Endothelial cell of umbilical vein (primary cell): Measurements from ENCODE around the gene C10orf88. TPM values are rescaled to one million over a fixed set of nuclear protein-coding genes. Genes with fewer than 3 reads are reported as not detected.

Experiments
- BruUV-seq: library from RNA; stranded (reverse); fragments of 400-500 nt; replicated peaks from 2 replicates; lab custom pipeline; 2021; lab: Mats Ljungman, UMichigan
- CTCF ChIA-PET: fragments of 300-600, 350-600 bp; sonication (Branson Sonifier 250); formaldehyde crosslinking; loops from one replicate; lab custom pipeline; 2021; ENCODE audit warnings: antibody characterized with exemption, inconsistent platforms; lab: Charles Lee
- POLR2A ChIA-PET: fragments of 300-600, 350-600 bp; sonication (Branson Sonifier 250); formaldehyde crosslinking; loops from one replicate; lab custom pipeline; 2021; ENCODE audit warnings: antibody characterized with exemption, inconsistent platforms; lab: Charles Lee
- DNase-seq: peaks from one replicate; pipeline ENCODE4 v3.0.0-alpha.2; 2011; ENCODE audit warnings: low read depth, low spot score
- FAIRE-seq: peaks from 2 replicates; lab custom pipeline; 2011; peaks lifted over from hg19 to GRCh38; lab: Jason Lieb, UNC
- H2AFZ ChIP-seq: 2 replicates; pipeline ENCODE4 v1.6.0; 2012; ENCODE audit warnings: low read depth, low read length, control low read depth, inconsistent platforms
- H3K27ac ChIP-seq: 2 replicates; pipeline ENCODE4 v1.5.1; 2011; ENCODE audit warnings: low read depth, mild to moderate bottlenecking, control low read depth, low read length, moderate library complexity; ENCODE audit not compliant: insufficient read depth
- H3K27me3 ChIP-seq, 2 experiments: 2 replicates each; pipeline versions ENCODE4 v1.6.0 to v1.6.1; 2011; ENCODE audit warnings: low read length in 2 of 2, mixed read lengths in 1 of 2; ENCODE audit not compliant: control insufficient read depth in 2 of 2, insufficient read depth in 2 of 2
- H3K36me3 ChIP-seq, 2 experiments: 2 replicates in 1 of 2; 3 replicates in 1 of 2; pipeline ENCODE4 v1.5.1; 2011; ENCODE audit warnings: low read length in 2 of 2, mild to moderate bottlenecking in 1 of 2, moderate library complexity in 1 of 2; ENCODE audit not compliant: control insufficient read depth in 2 of 2, insufficient read depth in 2 of 2; ENCODE audit errors: extremely low read depth in 1 of 2
- H3K4me1 ChIP-seq: 3 replicates; pipeline ENCODE4 v1.5.1; 2011; ENCODE audit warnings: mild to moderate bottlenecking, low read length; ENCODE audit not compliant: control insufficient read depth, insufficient read depth; ENCODE audit errors: extremely low read depth
- H3K4me2 ChIP-seq: 2 replicates; pipeline ENCODE4 v1.6.1; 2011; ENCODE audit warnings: low read length, control low read depth, mixed read lengths; ENCODE audit not compliant: insufficient read depth
- H3K4me3 ChIP-seq, 3 experiments: fragments of 200-600 bp in 1 of 3; sonication (generic), shearing (Covaris generic) in 1 of 3; replicated peaks in 1 of 3; 2 replicates each; pipeline ENCODE4 v1.5.1; 2011 to 2016; ENCODE audit warnings: control low read depth in 3 of 3, low read length in 3 of 3, mild to moderate bottlenecking in 2 of 3, inconsistent platforms in 1 of 3, low read depth in 1 of 3, moderate library complexity in 1 of 3; ENCODE audit not compliant: insufficient read depth in 1 of 3
- H3K79me2 ChIP-seq: 2 replicates; pipeline ENCODE4 v1.6.0; 2012; ENCODE audit warnings: low read length, inconsistent platforms; ENCODE audit not compliant: control insufficient read depth, insufficient read depth
- H3K9ac ChIP-seq: replicated peaks from 2 replicates; pipeline ENCODE3; 2011; ENCODE audit warnings: low read length, control low read depth; ENCODE audit not compliant: insufficient read depth; ENCODE audit errors: extremely low read depth
- H3K9me1 ChIP-seq: replicated peaks from 3 replicates; pipeline ENCODE4 v1.6.0; 2011; ENCODE audit warnings: mild to moderate bottlenecking, low read length; ENCODE audit not compliant: control insufficient read depth, insufficient read depth; ENCODE audit errors: extremely low read depth
- H3K9me3 ChIP-seq: replicated peaks from 2 replicates; pipeline ENCODE4 v1.5.1; 2012; ENCODE audit warnings: low read length, inconsistent platforms; ENCODE audit not compliant: control insufficient read depth, insufficient read depth
- H4K20me1 ChIP-seq: replicated peaks from 2 replicates; pipeline ENCODE3; 2011; ENCODE audit warnings: mild to moderate bottlenecking, low read length; ENCODE audit not compliant: control insufficient read depth, insufficient read depth; ENCODE audit errors: extremely low read depth
- EZH2 ChIP-seq: IDR thresholded peaks from 2 replicates; pipeline ENCODE4 v1.6.1; 2012; ENCODE audit warnings: borderline replicate concordance, low read depth, mild to moderate bottlenecking, moderate library complexity, low read length, inconsistent platforms; ENCODE audit not compliant: severe bottlenecking
- FOS ChIP-seq: IDR thresholded peaks from 2 replicates; pipeline ENCODE4 v1.6.1; 2011; ENCODE audit warnings: mild to moderate bottlenecking, low read length, moderate library complexity, borderline replicate concordance; ENCODE audit not compliant: insufficient read depth
- GATA2 ChIP-seq: IDR thresholded peaks from 2 replicates; pipeline ENCODE4 v1.7.0; 2011; ENCODE audit warnings: low read depth, mild to moderate bottlenecking, moderate library complexity, mixed read lengths, low read length; ENCODE audit not compliant: insufficient read length, insufficient read depth
- JUN ChIP-seq: IDR thresholded peaks from 2 replicates; pipeline ENCODE4 v1.6.1; 2011; ENCODE audit warnings: borderline replicate concordance, low read depth; ENCODE audit not compliant: insufficient read length, insufficient read depth
- MYC ChIP-seq: IDR thresholded peaks from one replicate; pipeline ENCODE4 v1.6.1; 2011; ENCODE audit warnings: mild to moderate bottlenecking, low read depth, low read length
- POLR2A ChIP-seq: IDR thresholded peaks from 2 replicates; pipeline ENCODE4 v1.6.1; 2012; ENCODE audit warnings: low read depth, mild to moderate bottlenecking, control low read depth, low read length
- POLR2AphosphoS5 ChIP-seq: IDR thresholded peaks from 2 replicates; pipeline ENCODE4 v1.6.1; 2012; ENCODE audit warnings: low read depth, mild to moderate bottlenecking, control low read depth, low read length, moderate library complexity; ENCODE audit not compliant: insufficient read depth
- dilution Hi-C: fragments of 300-500 bp; cut with MboI; formaldehyde crosslinking; loops from one replicate; pipeline ENCODE4 v1.15.0; 2019; ENCODE audit warnings: low sequenced_read_pairs; ENCODE audit not compliant: extremely low pct_ligation_motif_present
- intact Hi-C: fragments of 100-400 bp; cut with micrococcal nuclease; formaldehyde crosslinking; loops from one replicate; pipeline ENCODE4 v1.10.0; 2022
- polyA plus RNA-seq, 4 experiments: library from polyadenylated mRNA; depleted of rRNA in 3 of 4; stranded (reverse) in 3 of 4; unstranded in 1 of 4; fragments of >200 nt; gene quantifications; 2 replicates each; pipeline versions ENCODE4 v1.2.1 to v1.2.3, GENCODE V29; 2011 to 2012; ENCODE audit warnings: missing spikeins in 1 of 4
- total RNA-seq: library from RNA; stranded (reverse); gene quantifications from 2 replicates; pipeline ENCODE4 v1.2.3, GENCODE V29; 2021
- TF ChIP-seq, protein P1 (sequence below): IDR thresholded peaks from 2 replicates; pipeline ENCODE4 v1.6.1; 2011; ENCODE audit not compliant: insufficient read depth, insufficient read length
- TF ChIP-seq, protein P2 (sequence below), 2 donors: IDR thresholded peaks; 1 replicate in 1 of 2; 2 replicates in 1 of 2; pipeline ENCODE4 v1.5.1; 2011; ENCODE audit warnings: low read length in 2 of 2, mild to moderate bottlenecking in 2 of 2, moderate library complexity in 2 of 2, control low read depth in 1 of 2, inconsistent platforms in 1 of 2, low read depth in 1 of 2; ENCODE audit not compliant: insufficient read depth in 1 of 2; ENCODE audit errors: extremely low read depth in 1 of 2

Gene C10orf88
- total and polyA plus RNA-seq, 2 donors (not counting 3 experiments of a cell fraction or from before 2014, with no cell fraction given), result 3.6 to 13.2 TPM

DNA sequence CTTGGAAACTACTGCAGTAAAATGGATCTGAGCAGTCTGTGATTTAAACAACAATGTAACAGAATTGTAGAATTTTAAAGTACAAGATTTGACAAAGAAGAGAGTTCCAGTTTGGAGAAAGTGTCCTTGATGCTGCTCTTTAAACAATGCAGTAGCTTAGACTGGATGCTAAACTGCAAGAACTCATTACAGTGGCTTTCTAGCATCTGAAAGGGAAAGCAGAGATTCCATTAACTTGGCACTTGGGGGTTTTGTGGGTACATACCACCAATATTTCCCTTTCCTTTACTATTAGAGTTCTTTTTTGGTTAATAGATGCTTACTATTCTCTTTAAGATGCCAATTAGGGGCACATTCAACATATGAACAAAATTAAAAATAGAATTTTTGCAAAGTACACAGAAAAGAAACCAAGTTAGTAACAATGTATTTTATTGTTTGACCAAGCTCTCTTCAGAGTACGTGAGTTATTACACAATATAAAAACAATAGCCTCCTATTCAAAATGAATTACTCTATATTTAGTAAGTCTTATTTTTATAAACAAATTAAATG, 38.1 kb upstream of the C10orf88 start:
- TF ChIP-seq, protein P1, sequence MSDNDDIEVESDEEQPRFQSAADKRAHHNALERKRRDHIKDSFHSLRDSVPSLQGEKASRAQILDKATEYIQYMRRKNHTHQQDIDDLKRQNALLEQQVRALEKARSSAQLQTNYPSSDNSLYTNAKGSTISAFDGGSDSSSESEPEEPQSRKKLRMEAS, result no peak
- TF ChIP-seq POLR2A (no peak), POLR2AphosphoS5 (no peak), GATA2 (no peak), FOS (no peak), JUN (no peak), MYC (no peak), EZH2 (no peak)
- TF ChIP-seq, protein P2, sequence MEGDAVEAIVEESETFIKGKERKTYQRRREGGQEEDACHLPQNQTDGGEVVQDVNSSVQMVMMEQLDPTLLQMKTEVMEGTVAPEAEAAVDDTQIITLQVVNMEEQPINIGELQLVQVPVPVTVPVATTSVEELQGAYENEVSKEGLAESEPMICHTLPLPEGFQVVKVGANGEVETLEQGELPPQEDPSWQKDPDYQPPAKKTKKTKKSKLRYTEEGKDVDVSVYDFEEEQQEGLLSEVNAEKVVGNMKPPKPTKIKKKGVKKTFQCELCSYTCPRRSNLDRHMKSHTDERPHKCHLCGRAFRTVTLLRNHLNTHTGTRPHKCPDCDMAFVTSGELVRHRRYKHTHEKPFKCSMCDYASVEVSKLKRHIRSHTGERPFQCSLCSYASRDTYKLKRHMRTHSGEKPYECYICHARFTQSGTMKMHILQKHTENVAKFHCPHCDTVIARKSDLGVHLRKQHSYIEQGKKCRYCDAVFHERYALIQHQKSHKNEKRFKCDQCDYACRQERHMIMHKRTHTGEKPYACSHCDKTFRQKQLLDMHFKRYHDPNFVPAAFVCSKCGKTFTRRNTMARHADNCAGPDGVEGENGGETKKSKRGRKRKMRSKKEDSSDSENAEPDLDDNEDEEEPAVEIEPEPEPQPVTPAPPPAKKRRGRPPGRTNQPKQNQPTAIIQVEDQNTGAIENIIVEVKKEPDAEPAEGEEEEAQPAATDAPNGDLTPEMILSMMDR (IDR thresholded peaks at IDR 0.05; ENCODE audit: extremely low read depth in 1 of 2, insufficient read depth in 1 of 2, low read depth in 1 of 2, low read length in 2 of 2), result no peak
- intact Hi-C loops (no loop called here), dilution Hi-C loops (no loop called here)
- Histone ChIP-seq H3K4me3 (no peak overlapping the region), H2AFZ (no peak overlapping the region), H3K27me3 (no peaks in the 10 kb centered on the region), H4K20me1 (no peaks in the 10 kb centered on the region), H3K36me3 (peaks cover 4 to 5% of the 10 kb centered on the region in 2 experiments), H3K9me1 (no peaks in the 10 kb centered on the region), H3K9ac (no peak overlapping the region), H3K79me2 (peaks cover 1% of the 10 kb centered on the region), H3K27ac (no peak overlapping the region), H3K4me2 (no peak overlapping the region), H3K4me1 (no peaks in the 10 kb centered on the region), H3K9me3 (no peaks in the 10 kb centered on the region)
- DNase-seq (no peak), FAIRE-seq (no peak)
- POLR2A ChIA-PET, result no interaction called here
- CTCF ChIA-PET, result interaction anchor here (2.2 kb wide), 1 partner anchor 11 kb away, joined by 8 read pairs; the partner anchor contains the start of gene PSTK
- BruUV-seq, result no TSS peak
